ENCODE measurements around the gene POU4F2.

POU4F2 gene, protein sequence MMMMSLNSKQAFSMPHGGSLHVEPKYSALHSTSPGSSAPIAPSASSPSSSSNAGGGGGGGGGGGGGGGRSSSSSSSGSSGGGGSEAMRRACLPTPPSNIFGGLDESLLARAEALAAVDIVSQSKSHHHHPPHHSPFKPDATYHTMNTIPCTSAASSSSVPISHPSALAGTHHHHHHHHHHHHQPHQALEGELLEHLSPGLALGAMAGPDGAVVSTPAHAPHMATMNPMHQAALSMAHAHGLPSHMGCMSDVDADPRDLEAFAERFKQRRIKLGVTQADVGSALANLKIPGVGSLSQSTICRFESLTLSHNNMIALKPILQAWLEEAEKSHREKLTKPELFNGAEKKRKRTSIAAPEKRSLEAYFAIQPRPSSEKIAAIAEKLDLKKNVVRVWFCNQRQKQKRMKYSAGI

GRCh38 chr4:146638786-146639505 is at the start of gene POU4F2:
POU4F2 (plus strand) TSS chr4:146638893; CDS start chr4:146639141, 248 bp downstream.
- 0 out of 2 replicates have a peak, but pooled peaks cover 3% of the 10 kb centered on the region for H4K20me1 ChIP-seq (ENCODE audit: insufficient read depth, low read length)
- no peak within 1 kb of the TSS for H2AFZ ChIP-seq (ENCODE audit: low read depth, low read length)
- no peaks in the 10 kb centered on the region for H3K9me3 ChIP-seq (ENCODE audit: insufficient read depth, low read length)
- no peaks in the 10 kb centered on the region for H3K79me2 ChIP-seq (ENCODE audit: low read length)
- H3K4me3 ChIP-seq (ENCODE audit: low read length) = no peak within 1 kb of the TSS
- H3K27ac ChIP-seq (ENCODE audit: low read length) = no peak within 1 kb of the TSS
- TF ChIP-seq EZH2phosphoT487 (IDR thresholded peaks at IDR 0.05; ENCODE audit: low read depth) = no peak
- no peak for TF ChIP-seq CTCF (IDR thresholded peaks at IDR 0.05; ENCODE audit: low read depth, low read length)
- H3K4me1 ChIP-seq (ENCODE audit: low read length) = no peaks in the 10 kb centered on the region
- H3K4me2 ChIP-seq (ENCODE audit: low read length) = no peak within 1 kb of the TSS
- H3K36me3 ChIP-seq (replicated peaks; ENCODE audit: low read depth, low read length) = no peaks in the 10 kb centered on the region
- no peak within 1 kb of the TSS for H3K9ac ChIP-seq (ENCODE audit: low read length)
- H3K27me3 ChIP-seq (ENCODE audit: low read depth, low read length) = peaks cover 10% of the 10 kb centered on the region; the same call in 1 of the 2 replicates

- no peaks in the 10 kb centered on the region for H3K9me3 ChIP-seq (ENCODE audit: insufficient read depth, low read length)
- TF ChIP-seq EZH2phosphoT487 (IDR thresholded peaks at IDR 0.05; ENCODE audit: low read depth) = no peak
- no peak for TF ChIP-seq CTCF (IDR thresholded peaks at IDR 0.05; ENCODE audit: low read depth, low read length)
- no peaks in the 10 kb centered on the region for H3K79me2 ChIP-seq (ENCODE audit: low read length)
- H3K27me3 ChIP-seq (ENCODE audit: low read depth, low read length) = 0 out of 2 replicates have a peak, but pooled peaks cover 6% of the 10 kb centered on the region
- no peaks in the 10 kb centered on the region for H3K36me3 ChIP-seq (replicated peaks; ENCODE audit: low read depth, low read length)
- no peaks in the 10 kb centered on the region for H3K4me1 ChIP-seq (ENCODE audit: low read length)
- no peaks in the 10 kb centered on the region for H4K20me1 ChIP-seq (ENCODE audit: insufficient read depth, low read length)
- H3K4me3 ChIP-seq (ENCODE audit: low read length) = no peak overlapping the region
- no peak overlapping the region for H3K9ac ChIP-seq (ENCODE audit: low read length)
- no peak overlapping the region for H3K4me2 ChIP-seq (ENCODE audit: low read length)
- H2AFZ ChIP-seq (ENCODE audit: low read depth, low read length) = no peak overlapping the region
- no peak overlapping the region for H3K27ac ChIP-seq (ENCODE audit: low read length)
These were observed 47.9 kb upstream of the POU4F2 start for GRCh38 chr4:146590801-146591200.

GRCh38 chr4:146592019-146592418 is 46.7 kb upstream of the POU4F2 start:
- Histone ChIP-seq H3K27ac (ENCODE audit: low read length) (no peak overlapping the region), H4K20me1 (ENCODE audit: insufficient read depth, low read length) (no peaks in the 10 kb centered on the region), H3K4me3 (ENCODE audit: low read length) (no peak overlapping the region), H3K9me3 (ENCODE audit: insufficient read depth, low read length) (no peaks in the 10 kb centered on the region), H3K4me1 (ENCODE audit: low read length) (no peaks in the 10 kb centered on the region), H3K9ac (ENCODE audit: low read length) (no peak overlapping the region), H2AFZ (ENCODE audit: low read depth, low read length) (no peak overlapping the region), H3K27me3 (ENCODE audit: low read depth, low read length) (0 out of 2 replicates have a peak, but pooled peaks cover 2% of the 10 kb centered on the region), H3K36me3 (replicated peaks; ENCODE audit: low read depth, low read length) (no peaks in the 10 kb centered on the region), H3K4me2 (ENCODE audit: low read length) (no peak overlapping the region), H3K79me2 (ENCODE audit: low read length) (no peaks in the 10 kb centered on the region)
- no peak for TF ChIP-seq CTCF (IDR thresholded peaks at IDR 0.05; ENCODE audit: low read depth, low read length)
- TF ChIP-seq EZH2phosphoT487 (IDR thresholded peaks at IDR 0.05; ENCODE audit: low read depth) = no peak
